Ishikawa (cell line): Measurements from ENCODE around the gene CADPS.

Experiments used
- CEBPB ChIP-seq: IDR thresholded peaks from 2 replicates; pipeline ENCODE4 v1.6.1; 2012
- CREB1 ChIP-seq: IDR thresholded peaks from 2 replicates; pipeline ENCODE4 v1.6.1; 2012; ENCODE audit warnings: low read depth
- EP300 ChIP-seq: IDR thresholded peaks from 2 replicates; pipeline ENCODE4 v1.6.1; 2012; ENCODE audit warnings: borderline replicate concordance
- FOXM1 ChIP-seq: IDR thresholded peaks from 2 replicates; pipeline ENCODE4 v1.6.1; 2012; ENCODE audit warnings: low read depth, borderline replicate concordance
- RAD21 ChIP-seq: IDR thresholded peaks from 2 replicates; pipeline ENCODE4 v1.6.1; 2012; ENCODE audit warnings: low read depth
- TAF1 ChIP-seq: IDR thresholded peaks from 2 replicates; pipeline ENCODE4 v1.6.1; 2012; ENCODE audit warnings: low read depth, mild to moderate bottlenecking
- TEAD4 ChIP-seq: IDR thresholded peaks from 2 replicates; pipeline ENCODE4 v1.6.1; 2012
- TF ChIP-seq, protein P1 (sequence below): IDR thresholded peaks from 2 replicates; pipeline ENCODE4 v1.6.1; 2012
- TF ChIP-seq, protein P2 (sequence below): IDR thresholded peaks from 2 replicates; pipeline ENCODE4 v1.6.1; 2012; ENCODE audit warnings: low read depth, mild to moderate bottlenecking
- TF ChIP-seq, protein P3 (sequence below): IDR thresholded peaks from 2 replicates; pipeline ENCODE4 v1.6.1; 2012

DNA sequence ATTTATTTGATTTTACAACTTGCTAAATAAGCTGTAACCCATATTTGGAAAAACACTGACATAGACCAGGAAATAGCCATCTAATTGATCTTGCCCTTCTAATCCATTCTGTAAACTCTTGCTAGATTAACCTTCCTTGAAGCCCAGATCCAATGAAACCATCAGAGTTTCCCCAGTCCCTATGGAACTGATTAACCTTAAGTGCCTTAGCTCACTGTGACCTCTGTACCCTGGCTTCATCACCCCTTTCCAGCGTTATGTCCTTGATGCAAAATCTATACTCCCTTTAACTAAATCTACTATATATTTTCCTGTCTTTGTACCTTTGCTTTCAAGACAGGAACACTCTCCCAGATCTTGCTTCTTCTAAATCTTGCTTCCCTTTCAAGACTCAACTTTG is 42.9 kb upstream of the CADPS start:
- TF ChIP-seq, protein P1, sequence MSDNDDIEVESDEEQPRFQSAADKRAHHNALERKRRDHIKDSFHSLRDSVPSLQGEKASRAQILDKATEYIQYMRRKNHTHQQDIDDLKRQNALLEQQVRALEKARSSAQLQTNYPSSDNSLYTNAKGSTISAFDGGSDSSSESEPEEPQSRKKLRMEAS: no peak
- TF ChIP-seq EP300 (no peak), TAF1 (no peak), RAD21 (no peak), CEBPB (no peak), FOXM1 (no peak), TEAD4 (no peak), CREB1 (no peak)
- TF ChIP-seq, protein P2, sequence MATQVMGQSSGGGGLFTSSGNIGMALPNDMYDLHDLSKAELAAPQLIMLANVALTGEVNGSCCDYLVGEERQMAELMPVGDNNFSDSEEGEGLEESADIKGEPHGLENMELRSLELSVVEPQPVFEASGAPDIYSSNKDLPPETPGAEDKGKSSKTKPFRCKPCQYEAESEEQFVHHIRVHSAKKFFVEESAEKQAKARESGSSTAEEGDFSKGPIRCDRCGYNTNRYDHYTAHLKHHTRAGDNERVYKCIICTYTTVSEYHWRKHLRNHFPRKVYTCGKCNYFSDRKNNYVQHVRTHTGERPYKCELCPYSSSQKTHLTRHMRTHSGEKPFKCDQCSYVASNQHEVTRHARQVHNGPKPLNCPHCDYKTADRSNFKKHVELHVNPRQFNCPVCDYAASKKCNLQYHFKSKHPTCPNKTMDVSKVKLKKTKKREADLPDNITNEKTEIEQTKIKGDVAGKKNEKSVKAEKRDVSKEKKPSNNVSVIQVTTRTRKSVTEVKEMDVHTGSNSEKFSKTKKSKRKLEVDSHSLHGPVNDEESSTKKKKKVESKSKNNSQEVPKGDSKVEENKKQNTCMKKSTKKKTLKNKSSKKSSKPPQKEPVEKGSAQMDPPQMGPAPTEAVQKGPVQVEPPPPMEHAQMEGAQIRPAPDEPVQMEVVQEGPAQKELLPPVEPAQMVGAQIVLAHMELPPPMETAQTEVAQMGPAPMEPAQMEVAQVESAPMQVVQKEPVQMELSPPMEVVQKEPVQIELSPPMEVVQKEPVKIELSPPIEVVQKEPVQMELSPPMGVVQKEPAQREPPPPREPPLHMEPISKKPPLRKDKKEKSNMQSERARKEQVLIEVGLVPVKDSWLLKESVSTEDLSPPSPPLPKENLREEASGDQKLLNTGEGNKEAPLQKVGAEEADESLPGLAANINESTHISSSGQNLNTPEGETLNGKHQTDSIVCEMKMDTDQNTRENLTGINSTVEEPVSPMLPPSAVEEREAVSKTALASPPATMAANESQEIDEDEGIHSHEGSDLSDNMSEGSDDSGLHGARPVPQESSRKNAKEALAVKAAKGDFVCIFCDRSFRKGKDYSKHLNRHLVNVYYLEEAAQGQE: no peak
- TF ChIP-seq, protein P3, sequence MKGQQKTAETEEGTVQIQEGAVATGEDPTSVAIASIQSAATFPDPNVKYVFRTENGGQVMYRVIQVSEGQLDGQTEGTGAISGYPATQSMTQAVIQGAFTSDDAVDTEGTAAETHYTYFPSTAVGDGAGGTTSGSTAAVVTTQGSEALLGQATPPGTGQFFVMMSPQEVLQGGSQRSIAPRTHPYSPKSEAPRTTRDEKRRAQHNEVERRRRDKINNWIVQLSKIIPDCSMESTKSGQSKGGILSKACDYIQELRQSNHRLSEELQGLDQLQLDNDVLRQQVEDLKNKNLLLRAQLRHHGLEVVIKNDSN: no peak
